H9 (cell line): ENCODE data around the gene PMEPA1. TPM values are rescaled to one million over a fixed set of nuclear protein-coding genes. Genes with fewer than 3 reads are reported as not detected.

Experiments used
- DNase-seq: peaks from one replicate; pipeline ENCODE4 v3.0.0-alpha.2; 2017
- H2AFZ ChIP-seq: one replicate; pipeline ENCODE4 v1.6.1; 2013; ENCODE audit warnings: mild to moderate bottlenecking, low read length, control low read depth, moderate library complexity
- H2AK5ac ChIP-seq: 2 replicates; pipeline ENCODE4 v1.6.1; 2013; ENCODE audit warnings: low read length, control low read depth, mixed read lengths; ENCODE audit not compliant: insufficient read length
- H2BK120ac ChIP-seq: one replicate; pipeline ENCODE4 v1.6.1; 2013; ENCODE audit warnings: low read depth, mild to moderate bottlenecking, low read length, control low read depth, inconsistent platforms; ENCODE audit not compliant: poor library complexity, severe bottlenecking
- H2BK12ac ChIP-seq: 2 replicates; pipeline ENCODE4 v1.6.1; 2013; ENCODE audit warnings: low read length, control low read depth, mixed read lengths, low read depth; ENCODE audit not compliant: insufficient read length
- H2BK15ac ChIP-seq: 2 replicates; pipeline ENCODE4 v1.6.1; 2013; ENCODE audit warnings: low read depth, low read length, control low read depth
- H2BK20ac ChIP-seq: one replicate; pipeline ENCODE4 v1.6.1; 2013; ENCODE audit warnings: low read depth, mild to moderate bottlenecking, low read length, control low read depth, inconsistent platforms; ENCODE audit not compliant: poor library complexity, severe bottlenecking
- H2BK5ac ChIP-seq: 2 replicates; pipeline ENCODE4 v1.6.1; 2013; ENCODE audit warnings: low read length, control low read depth, mixed read lengths; ENCODE audit not compliant: insufficient read length
- H3K14ac ChIP-seq: 2 replicates; pipeline ENCODE4 v1.6.1; 2013; ENCODE audit warnings: low read length, control low read depth; ENCODE audit not compliant: insufficient read depth
- H3K18ac ChIP-seq: 2 replicates; pipeline ENCODE4 v1.6.1; 2013; ENCODE audit warnings: low read depth, mild to moderate bottlenecking, mixed read lengths, low read length, control low read depth; ENCODE audit not compliant: insufficient read length
- H3K23ac ChIP-seq: 2 replicates; pipeline ENCODE4 v1.6.1; 2013; ENCODE audit warnings: low read length, control low read depth, mixed read lengths, low read depth; ENCODE audit not compliant: insufficient read length
- H3K23me2 ChIP-seq: 2 replicates; pipeline ENCODE4 v1.6.1; 2013; ENCODE audit warnings: low read depth, mild to moderate bottlenecking, mixed read lengths, low read length, control low read depth; ENCODE audit not compliant: insufficient read length, poor library complexity, severe bottlenecking
- H3K27ac ChIP-seq: 2 replicates; pipeline ENCODE4 v1.5.1; 2013; ENCODE audit warnings: low read length, control low read depth, mixed read lengths, low read depth; ENCODE audit not compliant: insufficient read length
- H3K27me3 ChIP-seq: 2 replicates; pipeline ENCODE4 v1.6.1; 2013; ENCODE audit warnings: low read length, control low read depth, inconsistent platforms; ENCODE audit not compliant: insufficient read depth
- H3K4ac ChIP-seq: 2 replicates; pipeline ENCODE4 v1.6.1; 2013; ENCODE audit warnings: low read depth, mild to moderate bottlenecking, control low read depth, inconsistent platforms, low read length, moderate library complexity
- H3K4me1 ChIP-seq: 2 replicates; pipeline ENCODE4 v1.6.1; 2013; ENCODE audit warnings: low read length, control low read depth, inconsistent platforms; ENCODE audit not compliant: insufficient read depth
- H3K4me2 ChIP-seq: 2 replicates; pipeline ENCODE4 v1.6.1; 2013; ENCODE audit warnings: low read length, control low read depth, mixed read lengths; ENCODE audit not compliant: insufficient read length, insufficient read depth
- H3K56ac ChIP-seq: 2 replicates; pipeline ENCODE4 v1.6.1; 2013; ENCODE audit warnings: low read depth, mild to moderate bottlenecking, mixed read lengths, low read length, control low read depth; ENCODE audit not compliant: insufficient read length
- H3K79me1 ChIP-seq: 2 replicates; pipeline ENCODE4 v1.6.1; 2013; ENCODE audit warnings: low read depth, mild to moderate bottlenecking, moderate library complexity, low read length, control low read depth, inconsistent platforms; ENCODE audit not compliant: insufficient read depth, poor library complexity, severe bottlenecking
- H3K79me2 ChIP-seq: 2 replicates; pipeline ENCODE4 v1.6.1; 2013; ENCODE audit warnings: low read length, control low read depth, inconsistent platforms; ENCODE audit not compliant: insufficient read depth
- H3K9ac ChIP-seq: 2 replicates; pipeline ENCODE4 v1.6.1; 2013; ENCODE audit warnings: low read length, control low read depth, mixed read lengths; ENCODE audit not compliant: insufficient read length; ENCODE audit errors: extremely low read depth
- H3K9me3 ChIP-seq: one replicate; pipeline ENCODE4 v1.6.1; 2013; ENCODE audit warnings: low read depth, low read length, inconsistent platforms; ENCODE audit not compliant: control insufficient read depth
- H3T11ph ChIP-seq: one replicate; pipeline ENCODE4 v1.6.1; 2013; ENCODE audit warnings: mild to moderate bottlenecking, low read length, control low read depth, inconsistent platforms
- H4K20me1 ChIP-seq: one replicate; pipeline ENCODE4 v1.6.1; 2013; ENCODE audit not compliant: control insufficient read depth, insufficient read length, insufficient read depth
- H4K5ac ChIP-seq: 2 replicates; pipeline ENCODE4 v1.6.1; 2013; ENCODE audit warnings: low read depth, mild to moderate bottlenecking, mixed read lengths, low read length, control low read depth; ENCODE audit not compliant: insufficient read length
- H4K8ac ChIP-seq: replicated peaks from 2 replicates; pipeline ENCODE4 v1.6.1; 2013; ENCODE audit warnings: low read length, control low read depth, mixed read lengths, low read depth; ENCODE audit not compliant: insufficient read length
- H4K91ac ChIP-seq: 2 replicates; pipeline ENCODE4 v1.6.1; 2013; ENCODE audit warnings: low read depth, mild to moderate bottlenecking, moderate library complexity, mixed read lengths, low read length, control low read depth; ENCODE audit not compliant: insufficient read length
- H3K27ac Mint-ChIP-seq, 3 experiments: 2 replicates in 2 of 3; 3 replicates in 1 of 3; pipeline ENCODE4 v1.8.0; 2020 to 2021; ENCODE audit warnings: mixed read lengths in 3 of 3, mild to moderate bottlenecking in 1 of 3, moderate library complexity in 1 of 3
- H3K27me3 Mint-ChIP-seq: 2 replicates; pipeline ENCODE4 v1.8.0; 2021; ENCODE audit warnings: low read depth, mild to moderate bottlenecking, moderate library complexity, mixed read lengths
- H3K36me3 Mint-ChIP-seq, 3 experiments: 2 replicates in 2 of 3; 3 replicates in 1 of 3; pipeline ENCODE4 v1.8.0; 2020 to 2021; ENCODE audit warnings: low read depth in 3 of 3, mixed read lengths in 3 of 3; ENCODE audit not compliant: insufficient read depth in 1 of 3
- H3K4me1 Mint-ChIP-seq, 2 experiments: 2 replicates each; pipeline ENCODE4 v1.8.0; 2020; ENCODE audit warnings: mixed read lengths in 2 of 2
- H3K4me3 Mint-ChIP-seq, 2 experiments: 2 replicates in 1 of 2; 3 replicates in 1 of 2; pipeline ENCODE4 v1.8.0; 2020 to 2021; ENCODE audit warnings: mild to moderate bottlenecking in 2 of 2, mixed read lengths in 2 of 2, moderate library complexity in 1 of 2
- H3K9me3 Mint-ChIP-seq, 2 experiments: 2 replicates in 1 of 2; 3 replicates in 1 of 2; pipeline ENCODE4 v1.8.0; 2020; ENCODE audit warnings: mild to moderate bottlenecking in 2 of 2, mixed read lengths in 2 of 2, moderate library complexity in 1 of 2
- CTCF ChIP-seq: fragments of 200-600 bp; sonication (generic); conservative IDR thresholded peaks from 3 replicates; pipeline ENCODE4 v1.8.0; 2021; ENCODE audit warnings: antibody characterized with exemption, mild to moderate bottlenecking
- WGBS: extraction: QIAGEN DNeasy Blood & Tissue Kit; methylation state at CpG from one replicate; pipeline ENCODE4 v1.1.7; 2013; ENCODE audit warnings: missing lambda C conversion rate, low lambda C conversion rate, mixed read lengths; ENCODE audit not compliant: insufficient read length; ENCODE audit errors: extremely low coverage; 5-methylcytosine and 5-hydroxymethylcytosine counted together
- total RNA-seq: library from RNA; stranded (reverse); gene quantifications from 2 replicates; pipeline ENCODE4 v1.2.1, GENCODE V29; 2021

The PMEPA1 gene
- total RNA-seq, 1 experiment from 2014 or later = 34.6 TPM

GRCh38 chr20:57653910-57654309, 55.9 kb downstream of the PMEPA1 start:
- no peaks in the 10 kb centered on the region for H3K27me3 Mint-ChIP-seq
- no peak overlapping the region for H3K4me3 Mint-ChIP-seq
- Histone ChIP-seq H4K20me1 (no peaks in the 10 kb centered on the region), H4K91ac (no peak overlapping the region), H2BK5ac (no peak overlapping the region), H4K5ac (no peak overlapping the region), H3K23ac (no peak overlapping the region), H3K27ac (no peak overlapping the region), H3K9me3 (no peaks in the 10 kb centered on the region), H2BK120ac (no peak overlapping the region), H3K14ac (no peak overlapping the region), H2BK12ac (no peak overlapping the region), H3K23me2 (no peaks in the 10 kb centered on the region), H3K9ac (no peak overlapping the region), H3K4me2 (no peak overlapping the region), H3K27me3 (no peaks in the 10 kb centered on the region), H2BK20ac (no peak overlapping the region), H3K79me2 (no peaks in the 10 kb centered on the region), H3K79me1 (no peaks in the 10 kb centered on the region), H2AK5ac (no peak overlapping the region), H3K18ac (no peak overlapping the region), H2BK15ac (no peak overlapping the region), H2AFZ (no peak overlapping the region), H4K8ac (no peak overlapping the region), H3K4me1 (no peaks in the 10 kb centered on the region), H3K4ac (no peak overlapping the region), H3K56ac (no peak overlapping the region), H3T11ph (no peak overlapping the region)
- H3K9me3 Mint-ChIP-seq = no peaks in the 10 kb centered on the region
- no peak for DNase-seq
- H3K36me3 Mint-ChIP-seq = peaks cover 19 to 52% (median 22%) of the 10 kb centered on the region in 3 experiments
- H3K27ac Mint-ChIP-seq = no peak overlapping the region
- H3K4me1 Mint-ChIP-seq = peaks cover 15 to 18% of the 10 kb centered on the region in 2 experiments
- TF ChIP-seq CTCF = no peak
- WGBS = no CpG with 5 or more reads among the region's 5 CpGs
